GM23338 (cell line): ENCODE data around the gene TASP1.

Experiments
- CTCF ChIP-seq, 2 experiments: fragments of 200-600 bp in 1 of 2; sonication (generic) in 1 of 2; conservative IDR thresholded peaks; 2 replicates each; pipeline versions ENCODE4 v1.5.1 to v1.6.1; 2016 to 2017; ENCODE audit warnings: antibody characterized with exemption in 2 of 2, low read depth in 2 of 2, mild to moderate bottlenecking in 2 of 2, moderate library complexity in 1 of 2
- EZH2 ChIP-seq: fragments of 200-600 bp; sonication (generic); IDR thresholded peaks from one replicate; pipeline ENCODE4 v1.8.0; 2017; ENCODE audit warnings: antibody characterized with exemption, mild to moderate bottlenecking, low read depth; ENCODE audit not compliant: unreplicated experiment
- POLR2AphosphoS5 ChIP-seq: IDR thresholded peaks from 2 replicates; pipeline ENCODE4 v1.6.1; 2016; ENCODE audit warnings: antibody characterized with exemption, low read depth
- REST ChIP-seq: IDR thresholded peaks from one replicate; pipeline ENCODE4 v1.6.1; 2018; ENCODE audit warnings: antibody characterized with exemption; ENCODE audit not compliant: unreplicated experiment

DNA sequence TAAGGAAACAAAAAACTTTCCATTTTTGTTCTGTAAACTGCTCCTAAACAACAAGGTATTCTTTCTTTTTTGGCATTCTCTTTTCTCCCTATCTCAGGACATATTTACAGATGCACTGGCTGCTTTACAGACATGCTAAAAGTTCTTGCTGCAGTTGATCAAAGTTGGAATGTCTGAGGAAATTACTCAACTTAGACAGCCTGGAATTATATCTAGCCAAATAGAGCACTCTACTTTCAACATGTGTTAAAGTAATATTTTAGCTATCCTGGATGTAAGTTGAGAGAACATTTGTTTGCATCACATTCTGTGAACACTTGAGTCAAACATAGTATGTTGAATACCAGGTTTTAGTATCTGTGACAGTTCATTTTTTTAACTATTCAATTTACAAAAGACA, 24.8 kb downstream of the TASP1 start:
- TF ChIP-seq CTCF (conservative IDR thresholded peaks at IDR 0.05; ENCODE audit: low read depth in 2 of 2) (no peak), POLR2AphosphoS5 (no peak), EZH2 (no peak), REST (no peak)
